HG03025 (cell line): ENCODE data around the gene ARHGAP5.

Source experiments
- ATAC-seq: cut with Tn5 transposase; IDR thresholded peaks from one replicate; pipeline ENCODE4 v1.9.1; 2021; ENCODE audit warnings: mild to moderate bottlenecking, moderate library complexity; ENCODE audit not compliant: unreplicated experiment, low FRiP score

Gene ARHGAP5

DNA sequence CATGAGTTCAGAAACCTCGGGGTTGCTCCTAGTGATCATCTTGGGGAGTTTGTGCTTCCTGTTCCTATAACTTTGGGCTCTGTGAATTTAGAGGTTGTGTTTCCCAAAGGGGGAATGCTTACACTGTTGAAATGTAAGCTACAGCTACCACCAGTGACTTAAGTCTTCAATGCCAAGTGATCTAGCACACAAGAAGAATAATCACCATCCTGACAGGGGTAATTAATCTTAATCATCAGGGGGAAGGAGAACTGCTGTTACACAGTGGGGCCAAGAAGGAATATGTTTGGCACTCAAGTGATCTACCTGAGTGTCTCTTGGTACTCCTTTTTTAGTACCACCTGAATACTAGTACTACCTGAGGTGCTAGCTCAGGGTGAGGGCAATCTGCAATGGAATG is 89.8 kb downstream of the ARHGAP5 start:
- no peak for ATAC-seq

DNA sequence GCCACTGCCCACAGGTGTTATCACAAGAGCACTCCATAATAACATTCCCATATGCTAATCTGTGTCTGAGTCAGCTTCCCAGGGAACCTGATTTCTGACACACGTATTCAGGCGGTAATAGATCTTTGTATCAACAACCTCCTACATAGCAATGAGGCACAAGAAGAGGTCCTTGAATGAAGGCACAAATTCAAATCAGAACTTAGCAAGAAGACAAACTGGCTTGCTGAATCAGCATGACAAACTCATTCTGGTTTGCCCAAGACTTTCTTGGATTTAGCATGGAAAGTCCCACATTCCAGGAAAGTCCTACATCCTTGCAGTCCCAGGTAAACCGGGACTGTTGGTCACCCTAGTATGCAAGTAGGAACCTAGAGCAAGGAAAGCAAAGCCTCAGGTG is 90.8 kb downstream of the ARHGAP5 start:
- ATAC-seq = no peak

DNA sequence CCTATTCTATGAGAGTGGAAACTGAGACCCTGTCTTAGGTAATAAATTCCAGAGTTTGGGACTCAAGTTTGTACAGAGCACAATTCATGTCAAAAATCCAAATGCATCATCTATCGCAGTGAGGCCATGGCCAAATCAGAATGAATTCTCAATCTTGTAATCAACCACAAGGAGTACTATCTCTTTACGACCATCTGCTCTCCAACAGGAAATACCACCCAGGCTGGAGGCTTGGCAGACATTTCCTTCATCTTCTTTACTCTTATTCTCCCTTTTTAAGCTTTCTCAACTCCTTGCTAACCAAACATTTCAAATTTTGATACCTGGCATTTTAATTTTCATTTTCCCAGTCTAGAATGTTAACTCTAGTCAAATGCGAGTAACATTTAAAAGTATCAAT is 92.1 kb downstream of the ARHGAP5 start:
- no peak for ATAC-seq

- no peak for ATAC-seq
These were observed 94.4 kb downstream of the ARHGAP5 start for GRCh38 chr14:32171469-32171868.

- no peak for ATAC-seq
These were observed 106.3 kb downstream of the ARHGAP5 start for GRCh38 chr14:32183151-32184058.

DNA sequence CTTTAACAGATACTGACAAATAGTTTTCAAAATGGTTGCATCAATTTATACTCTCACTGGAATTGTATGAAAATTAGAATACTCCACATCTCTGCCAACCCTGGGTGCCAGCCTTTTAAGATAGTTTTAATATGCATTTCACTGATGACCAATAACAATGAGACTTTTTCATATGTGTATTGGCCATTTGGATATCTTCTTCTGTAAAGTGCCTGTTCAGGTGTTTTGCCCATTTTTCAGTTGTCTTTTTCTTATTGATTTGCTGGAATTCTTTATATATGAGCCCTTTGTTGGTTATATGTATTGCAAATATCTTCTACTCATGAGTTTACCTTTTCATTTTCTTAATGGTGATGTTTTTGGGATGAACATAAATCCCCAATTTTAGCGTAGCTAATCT is 108.0 kb downstream of the ARHGAP5 start:
- ATAC-seq = no peak

DNA sequence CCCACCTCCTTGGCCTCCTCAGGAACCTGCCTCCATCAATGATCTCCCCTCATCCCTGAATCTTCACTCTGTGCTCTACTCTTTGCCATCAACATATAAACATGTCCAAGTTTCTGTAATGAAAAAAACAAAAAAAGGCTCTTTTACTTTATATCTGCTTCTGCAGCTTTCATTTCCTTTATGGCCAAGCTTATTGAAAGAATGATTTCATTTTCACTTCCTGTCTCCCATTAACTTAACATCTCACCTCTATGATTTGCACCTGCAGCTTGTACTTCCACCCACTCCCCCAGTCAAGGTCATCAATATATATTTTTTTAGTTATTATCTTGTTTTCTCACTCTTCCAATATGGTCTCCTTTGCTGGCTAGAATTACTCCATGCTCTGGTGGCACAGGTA is 109.1 kb downstream of the ARHGAP5 start:
- peak; percentile 86 for ATAC-seq

DNA sequence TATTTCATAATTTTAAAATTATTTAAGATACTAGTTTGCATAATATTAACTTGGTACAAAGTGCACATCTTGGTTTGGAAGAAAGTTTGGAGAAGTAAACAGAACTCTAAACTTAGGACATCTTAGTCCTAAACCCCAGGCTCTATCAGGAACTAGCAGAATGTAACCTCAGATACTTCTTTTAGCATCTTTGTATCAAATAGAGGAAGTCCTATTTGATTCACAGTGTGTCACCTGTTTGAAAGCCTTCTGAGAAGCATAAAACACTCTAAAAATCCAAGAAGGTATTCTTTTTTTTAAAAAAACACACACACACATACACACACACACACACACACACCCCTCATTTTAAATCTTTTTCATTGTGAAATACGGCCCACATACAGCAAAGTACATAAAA is 112.7 kb downstream of the ARHGAP5 start:
- no peak for ATAC-seq

GRCh38 chr14:32190673-32191072 is 113.6 kb downstream of the ARHGAP5 start:
- ATAC-seq = no peak

GRCh38 chr14:32192712-32193373 is 115.7 kb downstream of the ARHGAP5 start:
- ATAC-seq = no peak

DNA sequence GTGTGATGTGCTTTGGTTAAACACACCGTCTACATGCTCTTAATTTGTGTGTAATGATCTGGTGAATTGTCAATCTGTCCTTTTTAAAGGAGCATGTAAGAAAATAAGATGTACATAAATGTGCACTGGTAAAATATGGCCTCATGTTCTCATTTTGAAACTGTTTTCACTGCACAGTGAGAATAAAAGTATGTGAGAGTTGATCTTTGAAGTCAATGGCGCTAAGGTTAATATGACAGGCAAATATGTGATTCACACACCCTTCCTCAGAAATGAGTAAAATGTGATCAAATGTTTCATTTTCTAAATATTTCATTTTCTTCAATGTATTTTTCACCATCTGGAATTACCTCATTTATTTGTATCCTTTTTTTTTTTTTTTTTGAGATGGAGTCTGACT is 116.4 kb downstream of the ARHGAP5 start:
- no peak for ATAC-seq

DNA sequence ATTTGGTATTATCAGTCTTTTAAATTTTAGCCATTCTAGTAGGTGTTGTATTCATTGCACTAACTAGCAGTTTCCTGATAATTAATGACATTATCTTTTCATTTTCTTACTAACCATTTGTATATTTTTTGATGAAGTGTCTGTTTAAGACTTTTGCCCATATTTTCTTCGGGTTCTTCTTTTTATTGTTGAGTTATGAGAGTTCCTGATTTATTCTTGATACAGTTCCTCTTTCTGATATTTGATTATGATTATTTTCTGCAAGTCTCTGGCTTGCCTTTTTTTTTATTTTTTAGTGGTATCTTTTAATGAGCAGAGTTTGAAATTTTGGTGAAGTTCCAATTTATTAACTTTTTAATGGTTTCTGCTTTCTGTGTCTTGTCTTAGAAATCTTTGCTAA is 118.5 kb downstream of the ARHGAP5 start:
- ATAC-seq = no peak

GRCh38 chr14:32197919-32198318 is 120.8 kb downstream of the ARHGAP5 start:
- ATAC-seq = peak; percentile 31

DNA sequence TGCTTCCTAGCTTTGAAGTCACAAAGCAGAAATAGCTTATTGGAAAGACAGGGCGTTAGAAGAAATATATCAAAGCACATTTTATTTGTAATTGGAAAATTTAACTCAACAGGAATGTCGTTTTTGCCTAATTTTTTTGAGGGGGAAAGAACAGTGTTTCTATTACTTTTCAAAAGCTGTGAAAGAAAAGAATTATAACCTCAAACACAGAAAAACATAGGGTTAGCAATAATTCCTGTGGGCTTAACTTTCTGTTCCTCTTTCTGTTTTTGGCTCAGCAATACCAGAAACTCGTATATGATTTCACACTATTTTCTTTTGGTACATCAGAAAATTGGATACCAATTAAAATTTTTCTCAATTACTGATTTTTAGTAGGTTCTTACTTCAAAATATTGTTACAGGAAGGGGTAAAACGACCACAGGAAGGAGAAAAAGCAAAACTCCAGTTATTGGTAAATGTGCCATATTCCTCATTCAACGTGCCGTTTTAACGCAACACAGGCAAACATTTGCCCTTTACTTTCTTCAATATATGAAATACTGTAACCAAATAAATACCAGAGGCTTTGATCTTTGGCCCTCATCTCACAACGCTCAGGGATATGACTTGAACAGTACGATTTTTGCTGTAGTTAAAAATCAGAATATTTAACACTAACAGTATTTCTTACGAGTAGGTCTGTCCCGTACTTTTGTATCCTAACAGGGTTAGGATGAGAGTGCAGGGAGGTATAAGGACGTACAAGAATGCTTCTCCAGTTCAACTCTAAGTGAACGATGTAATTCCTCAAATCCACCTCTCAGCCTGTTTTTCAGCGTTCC is 123.5 kb downstream of the ARHGAP5 start:
- no peak for ATAC-seq

DNA sequence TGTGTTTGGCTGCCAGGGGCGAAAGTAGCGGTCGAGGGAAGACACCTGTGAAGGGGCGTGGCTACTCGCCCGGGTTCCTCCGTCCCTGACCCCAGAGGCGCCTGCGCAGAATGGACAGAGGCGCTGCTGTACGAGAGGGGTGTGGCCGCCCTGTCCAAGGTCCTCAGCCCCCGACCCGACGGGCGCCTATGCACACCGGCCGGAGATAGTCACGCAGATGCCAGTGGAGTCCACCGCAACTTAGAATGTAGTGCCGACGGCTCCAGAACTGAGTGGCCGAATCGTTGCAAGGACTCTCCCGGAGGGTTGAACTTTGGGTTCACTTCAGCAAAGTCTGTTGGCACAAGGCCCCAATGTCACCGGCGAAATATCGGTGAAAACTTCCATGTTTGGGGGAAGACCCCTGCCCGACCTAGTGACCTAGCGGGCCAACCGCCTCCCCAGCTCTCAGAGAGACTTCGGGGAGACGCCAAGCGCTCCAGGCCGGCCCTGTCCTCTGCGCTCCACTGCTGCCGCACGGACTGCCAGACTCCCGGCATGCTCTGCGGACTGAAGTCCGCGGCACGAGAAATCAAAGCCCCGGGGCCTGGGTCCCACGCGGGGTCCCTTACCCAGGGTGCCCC is 124.2 kb downstream of the ARHGAP5 start:
- peak; percentile 48 for ATAC-seq

DNA sequence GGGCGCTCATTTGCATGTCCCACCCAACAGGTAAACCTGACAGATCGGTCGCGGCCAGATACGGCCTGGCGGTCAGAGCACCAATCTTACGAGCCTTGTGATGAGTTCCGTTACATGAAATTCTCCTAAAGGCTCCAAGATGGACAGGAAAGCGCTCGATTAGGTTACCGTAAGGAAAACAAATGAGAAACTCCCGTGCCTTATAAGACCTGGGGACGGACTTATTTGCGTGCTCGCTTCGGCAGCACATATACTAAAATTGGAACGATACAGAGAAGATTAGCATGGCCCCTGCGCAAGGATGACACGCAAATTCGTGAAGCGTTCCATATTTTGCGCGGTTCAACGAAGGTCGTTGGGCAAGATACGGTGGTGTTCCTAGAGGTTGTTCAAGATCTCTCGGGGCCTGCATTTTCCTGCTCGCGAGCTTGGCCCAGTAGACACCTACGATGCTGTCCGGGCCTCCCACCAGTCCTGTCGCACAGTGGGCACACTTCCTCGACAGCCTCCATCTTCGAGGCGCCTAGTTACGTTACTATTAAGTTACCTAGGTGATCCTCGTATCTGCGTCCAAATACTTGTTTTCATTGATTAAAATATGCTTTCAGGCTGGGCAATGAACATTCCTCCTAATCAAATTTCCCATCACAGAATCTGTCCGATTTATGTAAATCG is 124.8 kb downstream of the ARHGAP5 start, which contains the start of gene RNU6-7:
RNU6-7 (plus strand) TSS at position 230 of the 675 bp plus-strand sequence.
- no peak for ATAC-seq

GRCh38 chr14:32202491-32202997 is 125.4 kb downstream of the ARHGAP5 start:
- ATAC-seq = no peak

GRCh38 chr14:32202998-32203882 is 126.1 kb downstream of the ARHGAP5 start, which contains the start of gene RNU6-8:
Gene RNU6-8, minus strand, starts transcription at chr14:32203269.
- ATAC-seq = peak; percentile 68

DNA sequence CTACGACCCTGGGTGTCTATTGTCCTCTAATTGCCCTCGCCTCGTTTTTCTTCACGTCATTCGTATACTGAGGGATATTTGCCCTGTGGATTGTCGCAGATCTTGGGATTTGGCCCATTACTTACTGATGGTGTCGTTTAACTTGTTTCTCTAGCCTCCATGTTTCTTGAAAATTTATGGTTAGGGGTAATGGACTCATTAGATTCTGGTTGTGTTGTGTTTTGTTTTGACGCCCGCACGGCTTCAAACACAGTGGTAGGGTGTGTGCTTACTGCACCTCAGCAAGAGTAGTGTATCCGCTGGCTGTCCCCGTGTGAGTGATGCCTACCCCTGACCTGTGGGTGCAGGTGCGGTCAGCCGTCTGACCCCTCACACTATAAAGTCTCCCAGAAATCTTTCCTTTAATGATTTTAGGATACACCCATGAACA is 126.8 kb downstream of the ARHGAP5 start:
- ATAC-seq = no peak
